Lung (tissue), 12 donors: Measurements from ENCODE around the gene MAG. TPM values are rescaled to one million over a fixed set of nuclear protein-coding genes. Genes with fewer than 3 reads are reported as not detected.
A peak's percentile ranks its signal among the peaks of the same experiment; 100 is the strongest.

Experiments used
- ATAC-seq: fragments of 200-7000 bp; cut with Tn5 transposase; one replicate; pipeline ENCODE4 v1.9.1; 2020; ENCODE audit warnings: moderate number of reproducible peaks; ENCODE audit not compliant: insufficient read depth, low FRiP score
- DNase-seq, 3 donors: peaks; one replicate each; pipeline ENCODE4 v3.0.0-alpha.2; 2013 to 2017
- H3K27ac ChIP-seq, 2 donors: one replicate each; pipeline ENCODE4 v1.5.1; 2013; ENCODE audit warnings: mild to moderate bottlenecking in 2 of 2, moderate library complexity in 2 of 2, control low read depth in 1 of 2, inconsistent platforms in 1 of 2, low read depth in 1 of 2, low read length in 1 of 2
- H3K27me3 ChIP-seq, 3 donors: one replicate each; pipeline ENCODE4 v1.5.1; 2013; ENCODE audit warnings: low read length in 2 of 3; ENCODE audit not compliant: control insufficient read depth in 3 of 3, insufficient read depth in 3 of 3
- H3K36me3 ChIP-seq, 4 donors: one replicate each; pipeline ENCODE4 v1.5.1; 2013; ENCODE audit warnings: low read length in 4 of 4, mild to moderate bottlenecking in 1 of 4, moderate library complexity in 1 of 4; ENCODE audit not compliant: control insufficient read depth in 4 of 4, insufficient read depth in 4 of 4
- H3K4me1 ChIP-seq, 5 donors: one replicate each; pipeline ENCODE4 v1.5.1; 2013; ENCODE audit warnings: low read length in 5 of 5, mild to moderate bottlenecking in 2 of 5, moderate library complexity in 1 of 5; ENCODE audit not compliant: control insufficient read depth in 5 of 5, insufficient read depth in 5 of 5
- H3K4me3 ChIP-seq: one replicate; pipeline ENCODE4 v1.5.1; 2013; ENCODE audit warnings: mild to moderate bottlenecking, control low read depth, moderate library complexity
- H3K9ac ChIP-seq, 2 donors: one replicate each; pipeline ENCODE4 v1.5.1; 2013; ENCODE audit warnings: low read length in 2 of 2, control low read depth in 1 of 2; ENCODE audit not compliant: insufficient read depth in 1 of 2
- H3K9me3 ChIP-seq, 4 donors: one replicate each; pipeline ENCODE4 v1.5.1; 2013; ENCODE audit warnings: low read length in 3 of 4, mild to moderate bottlenecking in 1 of 4, moderate library complexity in 1 of 4; ENCODE audit not compliant: control insufficient read depth in 4 of 4, insufficient read depth in 3 of 4
- WGBS, 2 donors: extraction: QIAGEN DNeasy Blood & Tissue Kit; methylation state at CpG; one replicate each; pipeline ENCODE4 v1.1.7; 2013; 5-methylcytosine and 5-hydroxymethylcytosine counted together
- polyA plus RNA-seq, 2 donors: library from polyadenylated mRNA; stranded (reverse); fragments of 200-250 nt; gene quantifications; one replicate each; pipeline ENCODE4 v1.2.1, GENCODE V29; 2013
- total RNA-seq, 2 donors: library from RNA; depleted of rRNA in 1 of 2; stranded (reverse); fragments of >200 nt in 1 of 2; gene quantifications; one replicate each; pipeline ENCODE4 v1.2.1, GENCODE V29; 2014 to 2021
- TF ChIP-seq, protein P1 (sequence below): IDR thresholded peaks from 2 replicates; pipeline ENCODE4 v1.5.1; 2012; ENCODE audit warnings: mild to moderate bottlenecking; ENCODE audit errors: control extremely low read depth, extremely low read depth
- donor health status: control.
- donor health status: control.
- donor health status: Bipolar disorder and iron deficiency.
- donor health status: healthy.
- donor health status: DM: yes; HTN: yes; CAD: no.

Gene MAG
- total and polyA plus RNA-seq, 4 donors: 0.08 to 8.8 (median 1.9) TPM

DNA sequence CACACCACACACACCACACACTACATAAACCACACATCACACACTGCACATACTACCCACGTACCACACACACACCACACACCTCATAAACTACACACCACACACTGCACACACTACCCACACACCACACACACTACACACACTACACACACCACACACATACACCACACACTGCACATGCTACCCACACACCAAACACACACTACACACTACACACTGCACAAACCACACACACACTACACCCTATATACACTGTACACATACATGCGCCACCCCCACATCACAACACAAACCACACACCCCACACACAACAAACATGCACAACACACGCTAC, 5.5 kb downstream of the MAG start:
- TF ChIP-seq, protein P1, sequence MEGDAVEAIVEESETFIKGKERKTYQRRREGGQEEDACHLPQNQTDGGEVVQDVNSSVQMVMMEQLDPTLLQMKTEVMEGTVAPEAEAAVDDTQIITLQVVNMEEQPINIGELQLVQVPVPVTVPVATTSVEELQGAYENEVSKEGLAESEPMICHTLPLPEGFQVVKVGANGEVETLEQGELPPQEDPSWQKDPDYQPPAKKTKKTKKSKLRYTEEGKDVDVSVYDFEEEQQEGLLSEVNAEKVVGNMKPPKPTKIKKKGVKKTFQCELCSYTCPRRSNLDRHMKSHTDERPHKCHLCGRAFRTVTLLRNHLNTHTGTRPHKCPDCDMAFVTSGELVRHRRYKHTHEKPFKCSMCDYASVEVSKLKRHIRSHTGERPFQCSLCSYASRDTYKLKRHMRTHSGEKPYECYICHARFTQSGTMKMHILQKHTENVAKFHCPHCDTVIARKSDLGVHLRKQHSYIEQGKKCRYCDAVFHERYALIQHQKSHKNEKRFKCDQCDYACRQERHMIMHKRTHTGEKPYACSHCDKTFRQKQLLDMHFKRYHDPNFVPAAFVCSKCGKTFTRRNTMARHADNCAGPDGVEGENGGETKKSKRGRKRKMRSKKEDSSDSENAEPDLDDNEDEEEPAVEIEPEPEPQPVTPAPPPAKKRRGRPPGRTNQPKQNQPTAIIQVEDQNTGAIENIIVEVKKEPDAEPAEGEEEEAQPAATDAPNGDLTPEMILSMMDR: no peak
- peaks cover 0 to 2% (median 0%) of the 10 kb centered on the region in 3 donors for H3K27me3 ChIP-seq
- peak overlapping the region; percentile 1 for H3K4me3 ChIP-seq
- 95 to 96% methylated on average over 3 of the region's 3 CpGs for WGBS, 2 donors
- H3K9me3 ChIP-seq: peaks cover 0 to 13% (median 0%) of the 10 kb centered on the region in 4 donors
- H3K27ac ChIP-seq: no peak overlapping the region
- no peak for DNase-seq
- no peak overlapping the region for H3K9ac ChIP-seq
- ATAC-seq: no peak
- H3K36me3 ChIP-seq: peaks cover 0 to 2% (median 0%) of the 10 kb centered on the region in 4 donors
- peaks cover 0 to 36% (median 9%) of the 10 kb centered on the region in 5 donors for H3K4me1 ChIP-seq

DNA sequence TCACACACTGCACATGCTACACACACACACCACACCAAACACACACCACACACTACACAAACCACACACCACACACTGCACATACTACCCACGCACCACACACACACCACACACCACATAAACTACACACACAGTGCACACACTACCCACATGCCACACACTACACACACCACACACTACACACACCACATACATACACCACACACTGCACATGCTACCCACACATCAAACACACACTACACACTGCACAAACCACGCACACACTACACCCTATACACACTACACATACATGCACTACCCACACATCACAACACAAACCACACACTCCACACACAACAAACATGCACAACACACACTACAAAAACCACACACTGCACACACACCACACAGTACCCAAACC, 6.0 kb downstream of the MAG start:
- ATAC-seq (no peak), DNase-seq (no peak)
- TF ChIP-seq, protein P1: no peak
- Histone ChIP-seq H3K9ac (no peak overlapping the region), H3K36me3 (peaks cover 0 to 2% (median 0%) of the 10 kb centered on the region in 4 donors), H3K9me3 (peaks cover 0 to 13% (median 0%) of the 10 kb centered on the region in 4 donors), H3K27ac (no peak overlapping the region), H3K4me3 (no peak overlapping the region), H3K27me3 (peaks cover 0 to 2% (median 0%) of the 10 kb centered on the region in 3 donors), H3K4me1 (peaks cover 0 to 31% (median 6%) of the 10 kb centered on the region in 5 donors)
- WGBS, 2 donors: 91 to 95% methylated on average over 2 of the region's 2 CpGs

GRCh38 chr19:35298561-35298972, 6.6 kb downstream of the MAG start:
- Histone ChIP-seq H3K27me3 (no peaks in the 10 kb centered on the region), H3K27ac (no peak overlapping the region), H3K9ac (no peak overlapping the region), H3K9me3 (peaks cover 0 to 13% (median 0%) of the 10 kb centered on the region in 4 donors), H3K4me1 (peaks cover 0 to 25% (median 3%) of the 10 kb centered on the region in 5 donors), H3K4me3 (no peak overlapping the region), H3K36me3 (peaks cover 0 to 2% (median 0%) of the 10 kb centered on the region in 4 donors)
- ATAC-seq (no peak), DNase-seq (no peak)
- TF ChIP-seq, protein P1: no peak
- WGBS, 2 donors: 92% methylated on average over 5 of the region's 5 CpGs
